Nephron (organoid): ENCODE measurements around the gene PMFBP1.
A peak's percentile ranks its signal among the peaks of the same experiment; 100 is the strongest.

Source experiments
- H3K27ac Mint-ChIP-seq, 3 experiments: 2 replicates each; pipeline ENCODE4 v1.8.0; 2020; ENCODE audit warnings: mixed read lengths in 3 of 3, mild to moderate bottlenecking in 2 of 3, moderate library complexity in 1 of 3
- H3K27me3 Mint-ChIP-seq: 2 replicates; pipeline ENCODE4 v1.8.0; 2021; ENCODE audit warnings: low read depth, mild to moderate bottlenecking, moderate library complexity, mixed read lengths
- H3K36me3 Mint-ChIP-seq: 2 replicates; pipeline ENCODE4 v1.8.0; 2020; ENCODE audit warnings: low read depth, mixed read lengths
- H3K4me1 Mint-ChIP-seq: 2 replicates; pipeline ENCODE4 v1.8.0; 2020; ENCODE audit warnings: mixed read lengths
- H3K4me3 Mint-ChIP-seq, 3 experiments: 2 replicates each; pipeline ENCODE4 v1.8.0; 2020; ENCODE audit warnings: mild to moderate bottlenecking in 3 of 3, mixed read lengths in 3 of 3, moderate library complexity in 2 of 3
- H3K9me3 Mint-ChIP-seq: 2 replicates; pipeline ENCODE4 v1.8.0; 2020; ENCODE audit warnings: mixed read lengths
- CTCF ChIP-seq, 3 experiments: fragments of 200-600 bp; sonication (generic); IDR thresholded peaks; one replicate each; pipeline ENCODE4 v1.5.0; 2021; ENCODE audit warnings: antibody characterized with exemption in 3 of 3; ENCODE audit not compliant: unreplicated experiment in 3 of 3

The PMFBP1 gene

GRCh38 chr16:72107371-72107770 is 64.6 kb downstream of the PMFBP1 start:
- peaks cover 85% of the 10 kb centered on the region for H3K36me3 Mint-ChIP-seq
- H3K4me3 Mint-ChIP-seq = no peak overlapping the region
- no peaks in the 10 kb centered on the region for H3K4me1 Mint-ChIP-seq
- TF ChIP-seq CTCF (IDR thresholded peaks at IDR 0.05; ENCODE audit: unreplicated experiment in 3 of 3) = no peak
- H3K9me3 Mint-ChIP-seq = no peaks in the 10 kb centered on the region
- H3K27me3 Mint-ChIP-seq = no peaks in the 10 kb centered on the region
- H3K27ac Mint-ChIP-seq = no peak overlapping the region

GRCh38 chr16:72105978-72106377 is 66.0 kb downstream of the PMFBP1 start:
- no peak for TF ChIP-seq CTCF (IDR thresholded peaks at IDR 0.05; ENCODE audit: unreplicated experiment in 3 of 3)

GRCh38 chr16:72104905-72105304 is 67.0 kb downstream of the PMFBP1 start:
- Mint-ChIP-seq H3K9me3 (no peaks in the 10 kb centered on the region), H3K4me3 (no peak overlapping the region), H3K4me1 (no peaks in the 10 kb centered on the region), H3K27ac (no peak overlapping the region), H3K36me3 (peaks cover 83% of the 10 kb centered on the region), H3K27me3 (no peaks in the 10 kb centered on the region)
- TF ChIP-seq CTCF (IDR thresholded peaks at IDR 0.05; ENCODE audit: unreplicated experiment in 3 of 3) = no peak

More at GRCh38 chr16:72105978-72106377, 66.0 kb downstream of the PMFBP1 start:
- Mint-ChIP-seq H3K4me1 (no peaks in the 10 kb centered on the region), H3K4me3 (no peak overlapping the region), H3K36me3 (peaks cover 85% of the 10 kb centered on the region), H3K27ac (no peak overlapping the region), H3K9me3 (no peaks in the 10 kb centered on the region), H3K27me3 (no peaks in the 10 kb centered on the region)

GRCh38 chr16:72101195-72101594 is 70.8 kb downstream of the PMFBP1 start:
- no peaks in the 10 kb centered on the region for H3K9me3 Mint-ChIP-seq
- no peak overlapping the region for H3K27ac Mint-ChIP-seq
- TF ChIP-seq CTCF (IDR thresholded peaks at IDR 0.05; ENCODE audit: unreplicated experiment in 3 of 3) = no peak
- no peaks in the 10 kb centered on the region for H3K4me1 Mint-ChIP-seq
- H3K36me3 Mint-ChIP-seq = peaks cover 88% of the 10 kb centered on the region
- H3K4me3 Mint-ChIP-seq = no peak overlapping the region
- H3K27me3 Mint-ChIP-seq = no peaks in the 10 kb centered on the region

- Mint-ChIP-seq H3K9me3 (no peaks in the 10 kb centered on the region), H3K4me3 (no peak overlapping the region), H3K27ac (no peak overlapping the region), H3K4me1 (peaks cover 13% of the 10 kb centered on the region), H3K36me3 (peaks cover 77% of the 10 kb centered on the region), H3K27me3 (no peaks in the 10 kb centered on the region)
- TF ChIP-seq CTCF (IDR thresholded peaks at IDR 0.05; ENCODE audit: unreplicated experiment in 3 of 3) = peak; percentile 43 to 49 (median 47)
Observed at GRCh38 chr16:72099377-72099818, 72.6 kb downstream of the PMFBP1 start.

GRCh38 chr16:72098936-72099335 is 73.0 kb downstream of the PMFBP1 start:
- Mint-ChIP-seq H3K36me3 (peaks cover 72% of the 10 kb centered on the region), H3K27me3 (no peaks in the 10 kb centered on the region), H3K27ac (no peak overlapping the region), H3K4me1 (peaks cover 13% of the 10 kb centered on the region), H3K9me3 (no peaks in the 10 kb centered on the region), H3K4me3 (no peak overlapping the region)
- TF ChIP-seq CTCF (IDR thresholded peaks at IDR 0.05; ENCODE audit: unreplicated experiment in 3 of 3) = no peak
